Endodermal cell (in vitro differentiated cells): ENCODE measurements around the gene ENO4. TPM values are rescaled to one million over a fixed set of nuclear protein-coding genes. Genes with fewer than 3 reads are reported as not detected.
A peak's percentile ranks its signal among the peaks of the same experiment; 100 is the strongest.

Experiments
- DNase-seq: peaks from one replicate; pipeline ENCODE4 v3.0.0-alpha.2; 2017
- H3K27ac ChIP-seq: 2 replicates; pipeline ENCODE4 v1.5.1; 2013; ENCODE audit warnings: mild to moderate bottlenecking, low read depth, low read length, moderate library complexity
- H3K27me3 ChIP-seq: 2 replicates; pipeline ENCODE4 v1.6.1; 2013; ENCODE audit warnings: mild to moderate bottlenecking, low read length, moderate library complexity; ENCODE audit not compliant: insufficient read depth, control insufficient read depth, poor library complexity, severe bottlenecking
- H3K36me3 ChIP-seq: 2 replicates; pipeline ENCODE4 v1.7.0; 2013; ENCODE audit warnings: mild to moderate bottlenecking, low read length, moderate library complexity; ENCODE audit not compliant: control insufficient read depth, insufficient read depth
- H3K4me1 ChIP-seq: one replicate; pipeline ENCODE4 v1.7.0; 2013; ENCODE audit warnings: low read length; ENCODE audit not compliant: control insufficient read depth, insufficient read depth
- H3K4me3 ChIP-seq: 2 replicates; pipeline ENCODE4 v1.5.1; 2013; ENCODE audit warnings: mild to moderate bottlenecking, low read length, moderate library complexity
- H3K9ac ChIP-seq: 2 replicates; pipeline ENCODE4 v1.6.1; 2013; ENCODE audit warnings: mild to moderate bottlenecking, low read length, moderate library complexity; ENCODE audit not compliant: poor library complexity, severe bottlenecking; ENCODE audit errors: extremely low read depth
- H3K9me3 ChIP-seq: 2 replicates; pipeline ENCODE4 v1.6.1; 2013; ENCODE audit warnings: mild to moderate bottlenecking, low read length, moderate library complexity; ENCODE audit not compliant: control insufficient read depth
- H3K27ac Mint-ChIP-seq: 2 replicates; pipeline ENCODE4 v1.8.0; 2020; ENCODE audit warnings: mixed read lengths
- H3K27me3 Mint-ChIP-seq: 2 replicates; pipeline ENCODE4 v1.8.0; 2021; ENCODE audit warnings: mild to moderate bottlenecking, mixed read lengths; ENCODE audit not compliant: insufficient read depth
- H3K36me3 Mint-ChIP-seq: 2 replicates; pipeline ENCODE4 v1.8.0; 2020; ENCODE audit warnings: low read depth, mixed read lengths
- H3K4me1 Mint-ChIP-seq: 2 replicates; pipeline ENCODE4 v1.8.0; 2020; ENCODE audit warnings: mixed read lengths
- H3K4me3 Mint-ChIP-seq: 2 replicates; pipeline ENCODE4 v1.8.0; 2020; ENCODE audit warnings: mild to moderate bottlenecking, moderate library complexity, mixed read lengths
- H3K9me3 Mint-ChIP-seq: 2 replicates; pipeline ENCODE4 v1.8.0; 2020; ENCODE audit warnings: mild to moderate bottlenecking, mixed read lengths
- WGBS, 2 experiments: methylation state at CpG; one replicate each; pipeline versions ENCODE4 v1.1.5 to v1.1.7; 2013; ENCODE audit warnings: missing lambda C conversion rate in 2 of 2, mixed read lengths in 1 of 2; ENCODE audit not compliant: insufficient coverage in 1 of 2, insufficient read length in 1 of 2; 5-methylcytosine and 5-hydroxymethylcytosine counted together
- total RNA-seq, 2 donors: library from RNA; stranded (reverse); fragmentation: NEBNext Ultra II Directional in 1 of 2; extraction: Animal tissue kit (Norgen Biotek cat#: 25700) in 1 of 2; gene quantifications; 2 replicates in 1 of 2; 3 replicates in 1 of 2; pipeline ENCODE4 v1.2.1, GENCODE V29; 2021
- TF ChIP-seq, protein P1 (sequence below): fragments of 200-600 bp; sonication (generic); conservative IDR thresholded peaks from 2 replicates; pipeline ENCODE4 v1.5.0; 2021; ENCODE audit warnings: antibody characterized with exemption, mild to moderate bottlenecking

The ENO4 gene
- total RNA-seq, 2 donors from 2014 or later = 1.1 to 2.2 TPM

GRCh38 chr10:116801658-116802057 is 47.6 kb upstream of the ENO4 start:
- Mint-ChIP-seq H3K9me3 (no peaks in the 10 kb centered on the region), H3K27me3 (peaks cover 10% of the 10 kb centered on the region), H3K4me3 (no peak overlapping the region), H3K4me1 (peaks cover 14% of the 10 kb centered on the region), H3K27ac (no peak overlapping the region), H3K36me3 (no peaks in the 10 kb centered on the region)
- no peak overlapping the region for H3K27ac ChIP-seq
- no peak overlapping the region for H3K4me3 ChIP-seq
- H3K36me3 ChIP-seq = no peaks in the 10 kb centered on the region
- H3K9me3 ChIP-seq = no peaks in the 10 kb centered on the region
- H3K9ac ChIP-seq = no peak overlapping the region
- DNase-seq = no peak
- H3K4me1 ChIP-seq = no peaks in the 10 kb centered on the region
- WGBS, 2 experiments = 99 to 100% methylated on average over 1 to 4 of the region's 4 CpGs
- peaks cover under 1% of the 10 kb centered on the region for H3K27me3 ChIP-seq
- TF ChIP-seq, protein P1, sequence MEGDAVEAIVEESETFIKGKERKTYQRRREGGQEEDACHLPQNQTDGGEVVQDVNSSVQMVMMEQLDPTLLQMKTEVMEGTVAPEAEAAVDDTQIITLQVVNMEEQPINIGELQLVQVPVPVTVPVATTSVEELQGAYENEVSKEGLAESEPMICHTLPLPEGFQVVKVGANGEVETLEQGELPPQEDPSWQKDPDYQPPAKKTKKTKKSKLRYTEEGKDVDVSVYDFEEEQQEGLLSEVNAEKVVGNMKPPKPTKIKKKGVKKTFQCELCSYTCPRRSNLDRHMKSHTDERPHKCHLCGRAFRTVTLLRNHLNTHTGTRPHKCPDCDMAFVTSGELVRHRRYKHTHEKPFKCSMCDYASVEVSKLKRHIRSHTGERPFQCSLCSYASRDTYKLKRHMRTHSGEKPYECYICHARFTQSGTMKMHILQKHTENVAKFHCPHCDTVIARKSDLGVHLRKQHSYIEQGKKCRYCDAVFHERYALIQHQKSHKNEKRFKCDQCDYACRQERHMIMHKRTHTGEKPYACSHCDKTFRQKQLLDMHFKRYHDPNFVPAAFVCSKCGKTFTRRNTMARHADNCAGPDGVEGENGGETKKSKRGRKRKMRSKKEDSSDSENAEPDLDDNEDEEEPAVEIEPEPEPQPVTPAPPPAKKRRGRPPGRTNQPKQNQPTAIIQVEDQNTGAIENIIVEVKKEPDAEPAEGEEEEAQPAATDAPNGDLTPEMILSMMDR = no peak

- no peaks in the 10 kb centered on the region for H3K27me3 ChIP-seq
- TF ChIP-seq, protein P1 = peak; percentile 10
Observed at GRCh38 chr10:116802474-116802873, 46.8 kb upstream of the ENO4 start.

DNA sequence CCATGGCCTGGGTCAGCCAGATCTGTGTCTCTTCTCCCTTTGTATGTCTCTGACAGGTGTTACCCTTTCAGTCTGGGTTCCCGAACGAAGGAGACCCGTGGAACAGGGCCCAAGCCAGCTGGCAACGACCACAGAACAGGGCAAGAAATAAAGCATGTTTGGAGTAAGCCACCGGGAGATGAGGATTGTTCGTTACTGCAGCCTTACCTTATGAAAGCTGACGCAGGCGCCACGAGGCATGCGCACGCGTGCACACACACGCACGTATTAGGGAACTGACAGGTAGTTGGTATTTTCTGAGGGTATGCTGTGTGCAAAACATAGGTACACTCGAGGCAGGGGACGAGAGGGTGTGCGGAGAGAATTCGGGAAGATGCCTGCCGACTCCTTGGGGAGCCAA is 46.4 kb upstream of the ENO4 start:
- no peaks in the 10 kb centered on the region for H3K9me3 ChIP-seq
- 94 to 96% methylated on average over 18 to 19 of the region's 19 CpGs for WGBS, 2 experiments
- peaks cover 14% of the 10 kb centered on the region for H3K27me3 Mint-ChIP-seq
- H3K4me3 Mint-ChIP-seq = no peak overlapping the region
- H3K27ac Mint-ChIP-seq = no peak overlapping the region
- peaks cover 10% of the 10 kb centered on the region for H3K4me1 Mint-ChIP-seq
- no peak overlapping the region for H3K9ac ChIP-seq
- no peaks in the 10 kb centered on the region for H3K4me1 ChIP-seq
- no peak overlapping the region for H3K27ac ChIP-seq
- no peaks in the 10 kb centered on the region for H3K27me3 ChIP-seq
- no peak for DNase-seq
- H3K36me3 Mint-ChIP-seq = no peaks in the 10 kb centered on the region
- TF ChIP-seq, protein P1 = no peak
- no peaks in the 10 kb centered on the region for H3K9me3 Mint-ChIP-seq
- H3K4me3 ChIP-seq = no peak overlapping the region
- no peaks in the 10 kb centered on the region for H3K36me3 ChIP-seq

More at GRCh38 chr10:116802474-116802873, 46.8 kb upstream of the ENO4 start:
- H3K9ac ChIP-seq = no peak overlapping the region
- DNase-seq = no peak
- 85 to 91% methylated on average over 3 to 6 of the region's 6 CpGs for WGBS, 2 experiments
- no peaks in the 10 kb centered on the region for H3K36me3 ChIP-seq
- Mint-ChIP-seq H3K36me3 (no peaks in the 10 kb centered on the region), H3K4me3 (no peak overlapping the region), H3K4me1 (peaks cover 14% of the 10 kb centered on the region), H3K9me3 (no peaks in the 10 kb centered on the region), H3K27me3 (peaks cover 12% of the 10 kb centered on the region), H3K27ac (no peak overlapping the region)
- no peaks in the 10 kb centered on the region for H3K4me1 ChIP-seq
- H3K9me3 ChIP-seq = no peaks in the 10 kb centered on the region
- H3K27ac ChIP-seq = no peak overlapping the region
- H3K4me3 ChIP-seq = no peak overlapping the region
